Measurements from ENCODE around the gene GNAI2.
"Not testable (repeated sequence)": the region's sequence is repeated elsewhere in the genome, so short reads cannot be mapped to it uniquely, and the experiment has no call there.

The GNAI2 gene

DNA sequence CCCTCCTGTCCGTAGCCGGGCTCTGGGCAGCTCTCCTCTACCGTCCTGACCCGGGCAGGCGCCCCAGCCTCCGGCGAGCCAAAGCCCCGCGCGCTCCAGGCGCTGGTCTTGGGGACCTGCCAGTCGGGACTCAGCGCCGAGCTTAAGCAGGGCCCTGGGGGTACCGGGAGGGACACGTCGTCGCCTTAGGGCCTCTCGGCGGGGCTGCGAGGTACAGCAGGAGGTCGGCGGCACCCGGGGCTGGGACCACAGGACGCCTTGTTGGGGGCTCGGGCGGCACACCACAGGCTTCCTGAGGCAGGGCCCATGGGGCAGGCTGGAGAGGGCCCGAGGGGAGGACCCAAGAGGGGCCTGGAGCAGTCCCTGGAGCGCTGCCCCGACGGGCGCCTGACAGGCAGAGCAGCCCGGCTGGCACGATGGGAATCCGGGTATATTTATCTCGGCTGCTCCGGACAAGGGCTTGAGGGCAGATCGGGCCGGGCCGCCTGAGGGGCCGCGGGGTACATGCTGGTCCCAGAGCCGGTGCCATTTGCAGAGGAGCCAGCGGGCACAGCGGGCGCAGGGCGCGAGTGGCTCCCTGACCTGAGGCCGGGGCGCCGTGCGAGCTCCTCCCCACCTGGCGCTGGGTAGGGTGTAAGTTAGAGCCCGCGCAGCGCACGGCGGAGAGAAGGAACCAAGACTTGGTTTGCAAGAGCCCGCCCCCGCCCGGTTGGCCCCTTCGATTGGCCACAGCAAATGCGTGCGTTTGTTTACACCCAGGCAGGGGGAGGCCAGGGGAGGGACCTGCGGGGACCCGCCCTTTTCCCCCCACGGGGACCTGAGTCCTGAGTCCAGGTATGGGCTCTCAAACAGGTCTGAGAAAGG is 30.4 kb upstream of the GNAI2 start:
- DNase-seq, result no peak

DNA sequence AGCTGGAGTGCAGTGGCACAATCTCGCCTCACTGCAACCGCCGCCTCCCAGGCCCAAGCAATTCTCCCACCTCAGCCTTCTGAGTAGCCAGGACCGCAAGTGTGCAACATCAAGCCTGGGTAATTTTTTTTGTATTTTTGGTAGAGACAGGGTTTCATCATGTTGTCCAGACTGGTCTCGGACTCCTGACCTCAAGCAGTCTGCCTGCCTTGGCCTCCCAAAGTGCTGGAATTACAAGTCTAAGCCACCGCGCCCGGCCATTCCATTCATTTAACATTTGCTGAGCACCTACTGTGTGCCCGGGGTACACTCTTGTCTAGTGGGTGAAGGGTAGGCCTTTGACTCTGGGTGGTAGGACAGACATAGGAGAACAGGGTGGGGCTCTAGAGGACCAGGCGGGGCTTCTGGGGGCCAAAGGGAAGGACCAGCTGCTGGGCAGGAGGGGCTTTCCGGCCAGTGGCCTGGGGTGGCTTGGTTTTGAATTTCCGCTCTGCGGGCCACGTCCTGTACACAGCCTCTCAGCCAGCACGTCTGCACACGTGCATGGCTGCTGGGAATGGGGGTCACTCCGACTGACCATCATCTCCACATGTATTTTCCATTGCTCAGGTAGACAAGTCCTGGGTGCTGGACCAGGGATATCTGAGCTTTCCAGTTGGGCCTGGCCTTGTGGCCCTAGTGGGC is 28.5 kb upstream of the GNAI2 start:
- DNase-seq, result no peak

DNA sequence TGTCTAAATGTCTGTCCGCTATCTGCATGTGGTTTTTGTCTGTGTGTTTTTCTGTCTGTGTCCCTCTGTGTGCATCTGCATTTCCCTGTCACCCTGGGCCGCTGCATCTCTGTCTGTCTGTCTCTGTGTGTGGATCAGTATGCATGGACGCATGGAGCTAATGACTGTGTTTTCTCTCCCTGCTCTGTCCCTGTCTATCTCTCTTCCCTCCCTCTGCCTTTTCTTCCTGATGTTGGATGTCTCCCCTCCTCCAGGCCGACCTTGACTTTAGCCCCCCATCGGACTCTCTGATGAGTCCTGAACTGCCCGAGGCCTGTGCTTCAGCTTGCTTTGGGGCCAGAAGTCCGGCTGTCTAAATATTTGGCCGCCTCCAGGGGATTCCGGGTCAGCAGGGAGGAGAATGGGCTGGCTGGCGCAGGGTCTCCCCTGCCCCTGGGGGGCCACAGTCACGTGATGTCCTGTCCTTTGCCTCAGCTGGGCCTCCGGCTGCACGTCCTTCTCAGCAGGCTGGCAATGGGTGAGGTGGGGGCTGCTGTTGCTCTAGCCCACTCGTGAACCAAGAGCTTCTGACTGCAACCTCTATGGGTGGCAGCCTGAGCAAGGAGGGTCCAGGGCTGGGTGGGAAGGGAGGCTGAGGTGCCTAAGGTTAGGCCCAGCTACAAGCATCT is 27.2 kb upstream of the GNAI2 start:
- DNase-seq, result no peak

DNA sequence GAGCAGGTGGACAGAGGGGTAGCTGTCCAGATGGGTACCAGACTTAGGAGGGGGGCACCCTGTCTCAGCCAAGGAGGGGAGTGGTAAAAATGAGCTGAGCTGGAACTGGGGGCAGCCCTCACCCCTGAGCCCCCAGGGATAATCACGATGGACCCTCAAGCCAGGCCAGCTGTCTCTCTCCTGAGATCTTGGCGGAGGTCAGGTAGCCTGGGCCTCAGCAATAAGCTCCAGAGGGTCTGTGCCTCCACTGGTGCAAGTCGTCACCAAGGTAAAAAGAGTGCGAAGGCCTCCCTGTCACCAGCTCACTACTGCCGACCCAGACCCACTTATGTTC is 25.9 kb upstream of the GNAI2 start:
- DNase-seq, result no peak

DNA sequence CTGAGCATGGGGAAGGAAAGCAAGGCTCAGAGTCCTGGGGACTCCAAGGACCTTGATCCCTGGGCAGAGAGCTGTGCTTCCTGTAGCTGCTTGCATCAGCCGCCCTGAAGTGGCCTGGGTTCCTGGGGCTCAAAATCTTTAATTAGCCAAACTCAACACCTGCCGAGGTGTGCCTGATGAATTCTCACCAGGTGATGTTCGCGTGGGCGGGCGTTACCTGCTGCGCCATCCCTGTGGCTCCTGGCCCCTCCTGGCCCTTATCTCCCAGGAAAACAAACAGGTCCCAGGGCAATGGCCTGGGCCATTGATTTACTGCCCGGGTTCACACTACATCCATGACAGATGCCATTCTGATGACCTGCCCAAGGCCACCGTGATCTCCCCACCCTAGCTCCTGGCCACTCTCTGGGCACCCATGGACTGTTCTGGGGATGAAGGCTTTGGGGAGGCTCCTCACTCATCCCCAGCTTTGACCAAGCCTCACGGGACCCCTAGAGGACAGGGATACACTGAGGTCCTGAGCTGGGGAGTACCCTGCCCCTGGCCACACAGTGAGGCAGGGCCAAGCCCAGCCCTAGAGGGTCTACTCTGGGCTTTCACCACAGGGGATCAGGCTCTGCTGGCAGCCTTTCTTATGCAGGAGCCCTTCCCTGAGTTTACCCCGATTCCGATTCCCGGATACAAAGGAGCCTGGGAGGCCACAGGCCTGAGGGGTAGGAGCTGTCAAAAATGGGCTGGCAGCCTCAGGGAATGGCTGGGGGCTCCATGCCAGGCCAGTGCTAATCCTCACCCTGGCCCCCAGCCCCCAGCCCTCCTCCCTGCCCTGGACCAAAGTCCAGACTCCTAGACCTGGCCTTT is 25.3 kb upstream of the GNAI2 start:
- DNase-seq, result no peak

DNA sequence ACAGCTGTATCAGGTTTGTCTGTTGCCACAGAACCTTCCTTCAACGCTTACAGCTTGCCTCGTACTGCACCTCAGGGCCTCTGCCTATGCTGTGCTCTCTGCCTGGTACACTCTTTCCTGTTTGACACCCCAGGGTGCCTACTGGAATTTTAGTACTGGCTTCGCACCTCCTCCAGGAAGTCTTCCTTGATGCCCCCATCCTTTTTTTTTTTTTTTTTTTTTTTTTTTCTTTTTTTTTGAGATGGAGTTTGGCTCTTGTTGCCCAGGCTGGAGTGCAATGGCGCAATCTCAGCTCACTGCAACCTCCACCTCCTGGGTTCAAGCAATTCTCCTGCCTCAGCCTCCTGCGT is 24.7 kb upstream of the GNAI2 start:
- not testable (repeated sequence) for DNase-seq

DNA sequence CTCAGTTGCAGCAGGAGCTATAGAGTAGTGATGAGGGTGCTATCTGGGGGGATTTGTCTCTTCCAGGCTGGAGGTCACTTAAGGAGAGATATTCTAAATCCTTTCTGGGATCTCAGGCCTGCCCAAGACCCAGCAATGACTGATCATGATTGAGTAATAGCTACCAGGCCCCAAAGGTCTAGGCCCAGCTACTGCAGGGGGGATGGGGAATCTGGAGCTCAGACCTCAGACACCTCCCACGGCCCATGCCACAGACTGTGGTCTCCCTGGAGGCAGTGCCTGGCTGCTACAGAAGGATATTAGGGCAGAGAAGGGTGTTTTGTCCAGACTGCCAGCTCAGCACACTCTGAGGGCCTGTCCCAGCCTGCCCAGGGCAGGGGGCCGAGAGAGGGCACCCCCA is 24.1 kb upstream of the GNAI2 start:
- DNase-seq, result no peak

DNA sequence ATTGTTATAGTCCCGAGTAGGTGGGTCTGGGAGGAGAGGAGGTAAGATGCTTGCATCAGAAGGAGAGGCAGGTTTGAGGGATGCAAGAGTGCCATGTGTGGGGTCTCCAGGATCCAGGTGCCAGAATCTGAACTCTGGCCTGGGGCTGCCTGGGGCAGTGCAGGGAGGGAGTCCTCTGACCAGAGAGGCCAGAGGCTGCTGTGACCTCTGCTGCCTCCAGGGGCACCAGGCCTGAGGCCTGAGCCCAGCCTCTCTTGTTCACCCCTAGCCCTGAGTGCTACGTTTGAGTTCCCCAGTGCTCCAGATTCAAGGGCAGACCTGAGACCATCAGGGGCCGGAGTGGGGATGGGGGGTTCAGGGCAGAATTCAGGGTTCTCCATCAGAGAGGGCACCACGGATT is 23.5 kb upstream of the GNAI2 start:
- no peak for DNase-seq

DNA sequence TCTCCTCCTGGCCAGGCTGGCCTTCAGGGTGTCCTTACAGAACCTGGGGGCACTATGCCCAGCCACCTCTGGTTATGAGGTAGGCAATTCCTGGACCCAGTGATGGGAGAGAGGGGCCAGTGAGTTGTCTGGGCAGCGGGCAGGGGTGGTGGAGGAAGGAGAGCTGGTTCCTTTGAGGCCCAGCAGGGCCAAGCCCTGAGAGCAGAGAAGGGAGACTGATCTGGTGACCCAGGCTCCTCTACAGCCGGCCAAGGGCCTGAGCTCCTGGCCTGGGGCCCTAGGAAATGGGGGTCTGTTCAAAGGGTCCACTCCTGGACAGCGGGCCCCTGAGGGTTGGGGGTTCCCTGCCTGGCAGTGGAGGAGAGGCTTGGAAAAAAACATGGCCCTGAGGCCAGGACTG is 23.0 kb upstream of the GNAI2 start:
- DNase-seq, result no peak

DNA sequence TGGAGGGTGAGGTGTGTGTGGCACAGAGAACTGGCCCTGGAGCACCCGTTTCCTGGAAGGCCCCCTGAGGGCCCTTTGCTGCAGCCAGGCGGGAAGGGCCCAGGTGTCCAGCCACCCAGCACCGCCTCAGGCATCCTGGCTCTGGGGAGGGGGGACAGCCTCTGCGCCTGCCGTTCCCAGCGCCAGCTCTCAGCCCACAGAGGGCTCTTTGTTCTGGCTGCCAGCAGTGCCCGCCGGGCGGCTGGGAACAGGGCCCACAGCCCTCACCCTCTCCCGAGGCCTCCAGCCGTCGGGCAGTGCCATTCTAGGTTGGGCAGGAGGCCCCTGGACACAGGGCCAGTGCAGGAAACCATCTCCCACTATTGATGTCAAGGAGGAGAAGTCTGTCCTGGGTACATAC is 22.6 kb upstream of the GNAI2 start:
- no peak for DNase-seq

DNA sequence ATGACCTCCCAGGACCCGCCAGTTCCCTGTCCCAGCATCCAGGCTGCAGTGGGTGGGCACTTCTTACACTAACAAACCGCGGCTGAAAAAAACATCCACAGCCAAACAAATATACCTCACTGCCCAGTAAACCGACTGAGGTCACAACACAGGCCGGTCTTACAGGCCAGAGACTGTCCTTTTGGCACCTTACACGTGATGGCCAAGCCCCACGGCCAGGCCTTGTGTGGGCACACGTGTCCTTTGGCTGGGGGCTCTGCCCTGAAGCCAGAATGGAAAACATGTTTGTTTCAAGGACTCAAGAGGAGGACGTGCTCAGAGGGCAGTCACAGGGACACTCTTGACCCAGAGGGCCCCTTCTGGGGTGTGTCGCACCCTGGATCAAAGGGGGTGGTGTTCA is 21.2 kb upstream of the GNAI2 start:
- DNase-seq, result no peak

DNA sequence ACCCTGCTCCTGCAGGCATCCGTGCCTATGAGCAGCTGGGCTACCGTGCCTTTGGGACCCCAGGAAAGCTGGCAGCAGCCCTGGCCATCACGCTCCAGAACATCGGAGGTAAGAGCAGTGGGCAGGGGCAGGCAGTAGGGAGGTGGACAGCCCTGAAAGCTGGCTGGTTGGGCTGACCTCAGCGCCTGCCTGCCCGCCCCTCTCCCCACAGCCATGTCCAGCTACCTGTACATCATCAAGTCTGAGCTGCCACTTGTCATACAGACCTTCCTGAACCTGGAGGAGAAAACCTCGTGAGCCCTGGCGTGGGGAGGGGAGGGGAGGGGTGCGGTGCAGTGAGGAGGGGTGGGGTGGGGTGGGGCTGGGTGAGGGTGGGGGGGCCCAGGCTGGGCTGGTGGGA is 20.5 kb upstream of the GNAI2 start:
- no peak for DNase-seq

DNA sequence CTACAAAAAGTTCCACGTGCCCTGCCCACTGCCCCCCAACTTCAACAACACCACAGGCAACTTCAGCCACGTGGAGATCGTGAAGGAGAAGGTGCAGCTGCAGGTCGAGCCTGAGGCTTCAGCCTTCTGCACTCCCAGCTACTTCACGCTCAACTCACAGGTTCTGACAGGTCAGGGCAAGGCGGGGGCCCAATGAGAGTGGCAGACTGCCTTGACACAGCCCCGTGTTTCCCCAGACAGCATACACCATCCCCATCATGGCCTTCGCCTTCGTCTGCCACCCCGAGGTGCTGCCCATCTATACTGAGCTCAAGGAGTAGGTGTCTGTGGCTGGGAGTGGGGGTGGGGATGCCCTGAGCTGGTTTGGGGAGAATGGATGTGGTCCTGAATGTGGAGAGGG is 18.3 kb upstream of the GNAI2 start:
- no peak for DNase-seq

DNA sequence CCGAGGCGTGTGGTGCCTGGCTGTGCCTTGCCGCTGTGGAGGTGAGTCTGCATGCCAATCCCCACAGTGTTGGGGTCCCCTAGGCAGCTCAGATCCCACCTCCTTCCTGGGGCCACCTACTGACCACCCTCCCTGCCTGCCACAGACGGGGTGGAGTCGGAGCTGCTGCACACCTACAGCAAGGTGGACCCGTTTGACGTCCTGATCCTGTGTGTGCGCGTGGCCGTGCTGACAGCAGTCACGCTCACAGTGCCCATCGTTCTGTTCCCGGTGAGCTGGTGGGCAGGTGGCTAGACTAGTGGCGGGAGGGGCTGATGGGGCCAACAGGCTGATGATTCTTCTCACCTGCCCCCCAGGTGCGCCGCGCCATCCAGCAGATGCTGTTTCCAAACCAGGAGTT is 17.6 kb upstream of the GNAI2 start:
- DNase-seq, result no peak

DNA sequence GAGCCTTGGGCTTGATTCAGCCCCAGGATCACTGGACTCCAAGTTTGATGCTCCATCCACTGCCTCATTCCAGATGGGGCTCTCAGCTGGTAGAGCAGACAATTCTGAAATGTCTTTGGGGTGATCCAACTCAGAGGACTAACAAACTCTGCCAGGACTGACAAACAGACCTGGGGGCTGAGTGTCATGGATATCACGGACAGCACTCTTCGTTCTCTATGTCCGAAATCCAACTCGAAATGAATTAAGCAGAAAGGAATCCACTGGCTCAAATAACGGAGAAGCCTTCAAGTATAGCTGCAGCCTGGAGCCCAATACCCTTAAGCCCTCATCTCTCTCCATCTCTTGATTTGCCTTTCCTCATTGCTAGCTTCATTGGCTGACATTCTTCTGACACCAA is 16.7 kb upstream of the GNAI2 start:
- DNase-seq, result no peak

DNA sequence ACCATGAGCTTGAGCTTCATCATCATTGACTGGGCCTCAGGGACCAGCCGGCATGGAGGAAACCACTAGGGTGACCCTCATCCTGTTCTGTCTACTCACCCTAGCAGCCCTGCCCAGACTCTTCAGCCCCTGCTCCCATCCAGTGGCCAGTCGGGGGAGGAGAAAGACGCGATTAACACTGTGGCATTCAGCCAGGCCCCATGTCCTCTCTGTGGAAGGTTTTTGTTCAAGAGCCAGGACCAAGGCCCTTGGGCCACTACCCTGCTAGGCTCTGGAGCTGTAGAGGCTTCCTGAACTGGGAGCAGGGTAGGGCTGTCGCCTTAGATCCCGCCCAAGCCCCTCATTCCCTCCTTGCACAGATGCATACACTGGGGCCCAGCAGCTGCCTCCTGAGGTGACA is 15.9 kb upstream of the GNAI2 start:
- DNase-seq, result no peak

DNA sequence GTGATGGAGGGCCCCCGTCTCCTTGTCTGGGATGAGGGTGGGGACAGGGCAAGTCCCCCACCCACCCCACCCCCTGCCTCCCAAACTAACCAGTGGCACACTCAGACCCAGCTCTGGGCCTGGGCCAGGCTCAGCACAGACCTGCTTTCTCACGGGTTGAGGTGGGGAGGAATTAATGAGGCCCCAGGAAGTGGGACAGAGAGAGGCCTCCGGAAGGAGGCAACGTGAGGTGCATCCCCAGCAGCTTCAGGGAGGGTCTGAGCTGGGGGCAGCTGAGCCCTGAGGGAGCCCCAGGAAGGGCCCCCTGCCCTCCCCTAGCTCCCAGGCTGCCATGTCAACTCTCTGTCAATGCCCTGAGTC is 15.0 kb upstream of the GNAI2 start:
- no peak for DNase-seq

DNA sequence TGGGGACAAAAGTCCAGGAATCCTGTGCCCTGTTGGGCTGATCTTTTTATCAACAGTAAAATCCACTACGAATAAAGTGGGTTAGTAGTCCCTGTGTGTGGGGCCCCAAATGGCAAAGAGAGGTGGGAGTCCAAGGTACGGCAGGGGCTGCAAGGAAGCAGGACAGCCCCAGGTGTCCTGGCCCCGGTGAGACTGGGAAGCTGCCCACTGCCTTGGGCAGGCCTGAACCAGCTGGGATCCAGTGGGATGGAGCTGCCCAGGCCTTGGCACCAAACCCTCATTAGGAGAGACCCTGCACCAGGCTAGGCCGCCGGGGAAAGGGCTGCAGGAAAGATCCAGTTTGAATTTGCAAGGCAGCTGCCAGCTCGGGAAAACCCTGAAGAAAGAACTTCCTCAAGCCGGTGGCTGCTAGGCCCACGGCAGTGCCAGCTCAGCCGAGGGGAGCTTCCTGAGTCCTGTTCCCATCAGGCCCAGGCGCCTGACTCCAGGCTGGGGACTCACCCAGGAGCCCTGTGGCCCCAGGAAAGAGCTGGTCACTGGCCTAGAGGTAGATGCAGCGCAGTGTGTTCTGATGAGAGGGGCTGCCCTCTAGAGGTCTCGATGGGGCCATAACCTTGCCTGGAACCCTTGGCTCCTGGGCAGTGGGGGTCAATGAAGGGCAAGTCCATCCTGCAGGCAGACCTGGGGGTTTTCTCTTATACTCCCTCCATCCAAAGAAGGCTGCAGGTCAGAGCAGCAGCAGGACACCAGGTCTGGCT is 14.4 kb upstream of the GNAI2 start:
- no peak for DNase-seq

DNA sequence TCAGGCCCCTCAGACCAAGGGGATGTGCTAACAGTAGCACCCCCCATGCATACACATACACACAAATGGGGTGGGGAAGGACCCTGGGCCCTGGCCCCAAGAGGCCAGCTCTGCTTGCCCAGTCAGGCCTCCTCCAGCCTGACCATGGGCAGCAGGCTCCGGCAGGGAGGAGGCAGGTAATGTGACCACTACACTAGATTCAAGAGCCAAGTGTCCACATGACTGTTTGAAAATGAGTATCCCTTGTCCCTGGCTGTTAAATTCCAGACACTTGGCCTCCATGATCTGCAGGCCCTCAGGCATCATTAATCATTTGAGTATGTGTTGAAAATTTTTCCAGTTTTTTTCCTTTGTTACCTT is 13.9 kb upstream of the GNAI2 start:
- no peak for DNase-seq

DNA sequence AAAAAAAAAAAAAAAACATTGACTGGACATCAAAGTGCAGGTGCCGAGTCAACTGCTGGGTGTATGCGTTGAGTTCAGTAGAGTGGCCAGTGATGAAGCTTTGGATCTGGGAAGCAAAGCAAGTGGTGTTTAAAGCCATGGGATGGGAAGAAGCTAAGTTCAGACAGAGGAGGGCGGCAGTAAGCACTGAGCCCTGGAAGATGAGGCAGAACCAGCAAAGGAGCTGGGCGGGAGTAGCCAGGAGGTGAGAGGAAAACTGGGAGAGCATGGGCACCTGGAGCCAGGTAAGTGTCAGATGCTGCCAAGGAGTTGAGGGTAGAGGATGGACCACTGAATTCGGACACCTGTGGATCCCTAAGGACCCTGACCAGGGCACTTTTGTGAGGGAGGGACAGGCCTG is 11.4 kb upstream of the GNAI2 start:
- no peak for DNase-seq

DNA sequence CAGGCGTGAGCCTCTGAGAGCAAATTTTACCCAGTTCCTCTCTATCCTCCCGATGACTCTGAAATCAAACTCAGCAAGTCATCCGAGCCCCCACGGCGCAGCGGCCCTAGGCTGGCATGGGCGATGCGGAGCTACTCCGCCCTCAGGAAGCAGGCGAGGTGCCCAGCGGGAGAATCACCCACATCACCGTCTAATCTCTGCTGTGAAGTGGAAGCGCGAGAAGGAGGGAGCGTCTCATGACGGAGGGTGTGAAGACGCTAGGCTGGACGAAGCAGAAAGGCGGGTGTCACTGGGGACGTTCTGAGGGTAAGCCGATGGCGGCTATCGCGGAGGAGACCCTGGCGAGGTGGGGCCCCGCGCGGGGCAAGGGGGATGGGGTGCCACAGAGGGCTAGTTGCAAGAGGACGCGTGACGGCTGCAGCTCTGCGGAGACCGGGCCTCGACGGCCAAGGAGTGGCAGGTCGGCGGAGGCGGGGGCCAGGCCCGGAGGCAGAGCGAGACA is 9.1 kb upstream of the GNAI2 start:
- DNase-seq, result no peak

DNA sequence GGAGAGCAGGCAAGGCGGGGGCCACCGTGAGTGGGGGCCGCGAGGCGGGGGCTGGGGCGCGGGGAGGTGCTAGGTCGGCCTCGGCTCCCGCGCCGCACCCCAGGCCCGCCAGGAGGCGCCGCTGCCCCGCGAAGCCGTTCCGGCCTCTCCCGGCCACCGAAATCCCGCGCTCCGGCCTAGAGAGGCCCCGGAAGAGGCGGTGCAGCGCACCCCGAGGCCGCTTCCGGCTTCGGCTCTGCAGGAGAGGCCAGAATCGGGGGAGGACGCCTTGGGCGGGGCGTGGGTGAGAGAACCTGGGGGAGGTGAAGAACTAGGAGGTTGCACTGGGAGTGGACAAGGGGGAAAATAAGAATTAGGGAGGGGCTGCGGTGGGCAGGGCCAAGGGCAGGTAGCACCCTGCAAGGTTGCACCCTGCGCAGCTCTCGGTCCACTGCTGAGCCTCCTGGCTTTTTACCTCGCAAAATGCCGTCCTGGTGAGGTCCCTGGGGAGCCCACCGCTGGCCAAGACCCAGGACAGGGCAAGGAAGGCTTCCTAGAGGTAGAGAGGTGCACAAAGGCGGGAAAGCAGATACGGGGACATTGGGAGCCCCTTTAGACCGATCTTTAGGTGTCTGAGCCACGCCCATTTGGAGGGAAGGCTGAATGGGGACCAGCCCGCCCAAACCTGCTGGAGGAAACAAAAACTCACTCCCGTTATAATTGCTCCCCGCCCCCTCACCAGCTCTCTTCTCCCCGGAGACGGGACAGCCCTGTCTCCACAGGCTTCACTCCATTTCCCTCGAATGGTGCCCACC is 8.4 kb upstream of the GNAI2 start:
- DNase-seq, result peak; percentile 68 to 70
